ENCODE results near the gene MACROD2. TPM values are rescaled to one million over a fixed set of nuclear protein-coding genes. Genes with fewer than 3 reads are reported as not detected.

MACROD2 gene
- total and polyA plus RNA-seq, 2 experiments from 2014 or later, result 2.8 to 4.3 TPM

DNA sequence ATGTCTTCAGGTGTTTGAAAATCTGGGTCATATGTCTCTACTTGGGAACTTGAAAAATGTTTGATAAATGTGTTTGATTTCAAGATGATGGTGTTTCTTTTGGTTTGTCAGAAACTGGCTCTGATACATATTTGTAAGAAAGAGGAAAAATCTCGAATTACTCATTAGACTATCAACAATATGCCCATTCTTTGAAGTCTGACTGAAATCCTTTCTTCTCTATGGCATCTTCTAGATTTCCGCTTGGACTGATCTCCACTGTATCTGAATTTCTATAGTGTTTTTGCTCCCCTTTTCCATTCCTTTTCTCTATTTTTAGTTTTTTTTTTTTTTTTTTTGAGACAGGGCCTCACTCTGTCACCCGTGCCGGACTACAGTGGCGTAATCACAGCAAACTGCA is 1481.5 kb downstream of the MACROD2 start:
- ATAC-seq (no peak), DNase-seq (ENCODE audit: low spot score) (no peak)
- no peak overlapping the region for H2AFZ ChIP-seq
- TF ChIP-seq ZNF331 (CRISPR knock-in tag; IDR thresholded peaks at IDR 0.05; ENCODE audit: low read depth) (no peak), STAT1 (IDR thresholded peaks at IDR 0.05; ENCODE audit: unreplicated experiment) (no peak), EZH2phosphoT487 (IDR thresholded peaks at IDR 0.05; ENCODE audit: unreplicated experiment) (no peak), POLR2AphosphoS5 (IDR thresholded peaks at IDR 0.05; ENCODE audit: low read depth) (no peak), CREB1 (CRISPR knock-in tag; IDR thresholded peaks at IDR 0.05; ENCODE audit: low read depth) (no peak), JUNB (IDR thresholded peaks at IDR 0.05; ENCODE audit: unreplicated experiment) (no peak)
- TF ChIP-seq, protein P1, sequence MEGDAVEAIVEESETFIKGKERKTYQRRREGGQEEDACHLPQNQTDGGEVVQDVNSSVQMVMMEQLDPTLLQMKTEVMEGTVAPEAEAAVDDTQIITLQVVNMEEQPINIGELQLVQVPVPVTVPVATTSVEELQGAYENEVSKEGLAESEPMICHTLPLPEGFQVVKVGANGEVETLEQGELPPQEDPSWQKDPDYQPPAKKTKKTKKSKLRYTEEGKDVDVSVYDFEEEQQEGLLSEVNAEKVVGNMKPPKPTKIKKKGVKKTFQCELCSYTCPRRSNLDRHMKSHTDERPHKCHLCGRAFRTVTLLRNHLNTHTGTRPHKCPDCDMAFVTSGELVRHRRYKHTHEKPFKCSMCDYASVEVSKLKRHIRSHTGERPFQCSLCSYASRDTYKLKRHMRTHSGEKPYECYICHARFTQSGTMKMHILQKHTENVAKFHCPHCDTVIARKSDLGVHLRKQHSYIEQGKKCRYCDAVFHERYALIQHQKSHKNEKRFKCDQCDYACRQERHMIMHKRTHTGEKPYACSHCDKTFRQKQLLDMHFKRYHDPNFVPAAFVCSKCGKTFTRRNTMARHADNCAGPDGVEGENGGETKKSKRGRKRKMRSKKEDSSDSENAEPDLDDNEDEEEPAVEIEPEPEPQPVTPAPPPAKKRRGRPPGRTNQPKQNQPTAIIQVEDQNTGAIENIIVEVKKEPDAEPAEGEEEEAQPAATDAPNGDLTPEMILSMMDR (conservative IDR thresholded peaks at IDR 0.05; ENCODE audit: low read depth in 2 of 2), result no peak
- no peak overlapping the region for H3K27ac ChIP-seq (ENCODE audit: low read depth)
- peaks cover 4% of the 10 kb centered on the region; the same call in 1 of the 2 replicates for H3K9me2 ChIP-seq (ENCODE audit: insufficient read depth)
- no peak overlapping the region for H3K4me3 ChIP-seq
- H3F3A ChIP-seq (replicated peaks; ENCODE audit: low read depth), result no peaks in the 10 kb centered on the region
- no peaks in the 10 kb centered on the region for H3K79me2 ChIP-seq (replicated peaks; ENCODE audit: insufficient read depth)
- H3K36me3 ChIP-seq (ENCODE audit: insufficient read depth), result no peaks in the 10 kb centered on the region
- no peaks in the 10 kb centered on the region for H3K4me1 ChIP-seq (ENCODE audit: insufficient read depth)
- Mint-ChIP-seq H3K4me1 (peaks cover 5% of the 10 kb centered on the region; the same call in 1 of the 3 replicates), H3K36me3 (ENCODE audit: low read depth) (no peaks in the 10 kb centered on the region), H3K9me3 (no peaks in the 10 kb centered on the region), H3K27ac (no peak overlapping the region), H3K27me3 (ENCODE audit: insufficient read depth, low read depth, poor library complexity) (no peaks in the 10 kb centered on the region), H3K4me3 (no peak overlapping the region)
- no peaks in the 10 kb centered on the region for H3K27me3 ChIP-seq (ENCODE audit: insufficient read depth)
- H4K20me1 ChIP-seq (replicated peaks; ENCODE audit: insufficient read depth), result no peaks in the 10 kb centered on the region
- H3K4me2 ChIP-seq, result no peak overlapping the region

DNA sequence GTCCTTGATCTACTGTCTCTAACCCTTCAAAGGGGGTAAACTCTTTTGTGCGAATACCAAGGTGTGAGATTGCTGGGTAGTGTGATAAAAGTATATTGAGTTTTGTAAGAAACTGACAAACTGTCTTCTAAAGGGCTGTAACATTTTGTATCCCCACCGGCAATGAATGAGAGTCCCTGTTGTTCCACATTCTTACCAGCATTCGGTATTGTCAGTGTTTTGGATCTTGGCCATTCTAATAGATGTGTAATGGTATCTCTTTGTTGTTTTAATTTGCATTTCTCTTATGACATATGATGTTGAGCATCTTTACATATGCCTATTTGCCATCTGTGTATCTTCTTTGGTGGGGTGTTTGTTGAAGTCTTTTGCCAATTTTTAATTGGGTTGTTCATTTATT is 1487.2 kb downstream of the MACROD2 start:
- Mint-ChIP-seq H3K36me3 (ENCODE audit: low read depth) (no peaks in the 10 kb centered on the region), H3K27me3 (ENCODE audit: insufficient read depth, low read depth, poor library complexity) (no peaks in the 10 kb centered on the region), H3K4me1 (peaks cover 16% of the 10 kb centered on the region; the same call in 2 of the 3 replicates), H3K9me3 (no peaks in the 10 kb centered on the region), H3K4me3 (no peak overlapping the region), H3K27ac (0 out of 2 replicates have a peak overlapping the region, but pooled peaks have one; percentile 41)
- H3K79me2 ChIP-seq (replicated peaks; ENCODE audit: insufficient read depth), result no peaks in the 10 kb centered on the region
- H2AFZ ChIP-seq, result no peak overlapping the region
- peaks cover 4% of the 10 kb centered on the region; the same call in 1 of the 2 replicates for H3K9me2 ChIP-seq (ENCODE audit: insufficient read depth)
- H3K36me3 ChIP-seq (ENCODE audit: insufficient read depth), result no peaks in the 10 kb centered on the region
- H3K4me2 ChIP-seq, result no peak overlapping the region
- DNase-seq (ENCODE audit: low spot score) (peak; percentile 23), ATAC-seq (no peak)
- peaks cover 8% of the 10 kb centered on the region; the same call in 1 of the 2 replicates for H3K4me1 ChIP-seq (ENCODE audit: insufficient read depth)
- H4K20me1 ChIP-seq (replicated peaks; ENCODE audit: insufficient read depth), result no peaks in the 10 kb centered on the region
- H3K27ac ChIP-seq (ENCODE audit: low read depth), result no peak overlapping the region
- no peaks in the 10 kb centered on the region for H3F3A ChIP-seq (replicated peaks; ENCODE audit: low read depth)
- H3K4me3 ChIP-seq, result no peak overlapping the region
- TF ChIP-seq, protein P1 (conservative IDR thresholded peaks at IDR 0.05; ENCODE audit: low read depth in 2 of 2), result peak in 1 of 2 experiments; percentile 23; a peak in 2 of 4 replicates
- no peak for TF ChIP-seq JUNB (IDR thresholded peaks at IDR 0.05; ENCODE audit: unreplicated experiment)
- H3K27me3 ChIP-seq (ENCODE audit: insufficient read depth), result no peaks in the 10 kb centered on the region

All from GM23338 (cell line).